IMR-90 (cell line): ENCODE data around the gene ITSN2.

Experiments
- POLR2A ChIP-seq: IDR thresholded peaks from 2 replicates; pipeline ENCODE4 v1.6.1; 2012; ENCODE audit warnings: mild to moderate bottlenecking, low read depth, low read length
- TF ChIP-seq, protein P1 (sequence below): conservative IDR thresholded peaks from 2 replicates; pipeline ENCODE4 v1.5.1; 2012; ENCODE audit warnings: mild to moderate bottlenecking, low read depth, low read length, improper control_type of control experiment
- TF ChIP-seq, protein P2 (sequence below): fragments of 150-350 bp; IDR thresholded peaks from 2 replicates; pipeline ENCODE4 v1.6.1; 2017; ENCODE audit warnings: mild to moderate bottlenecking, antibody characterized with exemption, low read length, low read depth

DNA sequence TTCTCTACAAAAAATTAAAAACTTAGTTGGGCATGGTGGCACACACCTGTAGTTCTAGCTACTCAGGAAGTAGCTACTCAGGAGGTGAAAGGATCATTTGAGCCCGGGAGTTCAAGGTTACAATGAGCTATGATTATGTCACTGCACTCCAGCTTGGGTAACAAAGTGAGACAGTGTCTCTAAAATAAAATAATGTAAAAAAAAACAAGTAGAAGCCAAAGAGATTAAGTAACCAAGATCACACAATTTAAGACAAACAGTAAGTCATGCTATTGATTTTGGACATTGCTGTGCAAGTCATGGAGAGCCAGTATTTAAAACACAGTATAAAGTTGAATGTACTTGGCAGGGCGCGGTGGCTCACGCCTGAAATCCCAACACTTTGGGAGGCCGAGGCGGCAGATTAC lies 20.5 kb downstream of the ITSN2 start:
- TF ChIP-seq, protein P1, sequence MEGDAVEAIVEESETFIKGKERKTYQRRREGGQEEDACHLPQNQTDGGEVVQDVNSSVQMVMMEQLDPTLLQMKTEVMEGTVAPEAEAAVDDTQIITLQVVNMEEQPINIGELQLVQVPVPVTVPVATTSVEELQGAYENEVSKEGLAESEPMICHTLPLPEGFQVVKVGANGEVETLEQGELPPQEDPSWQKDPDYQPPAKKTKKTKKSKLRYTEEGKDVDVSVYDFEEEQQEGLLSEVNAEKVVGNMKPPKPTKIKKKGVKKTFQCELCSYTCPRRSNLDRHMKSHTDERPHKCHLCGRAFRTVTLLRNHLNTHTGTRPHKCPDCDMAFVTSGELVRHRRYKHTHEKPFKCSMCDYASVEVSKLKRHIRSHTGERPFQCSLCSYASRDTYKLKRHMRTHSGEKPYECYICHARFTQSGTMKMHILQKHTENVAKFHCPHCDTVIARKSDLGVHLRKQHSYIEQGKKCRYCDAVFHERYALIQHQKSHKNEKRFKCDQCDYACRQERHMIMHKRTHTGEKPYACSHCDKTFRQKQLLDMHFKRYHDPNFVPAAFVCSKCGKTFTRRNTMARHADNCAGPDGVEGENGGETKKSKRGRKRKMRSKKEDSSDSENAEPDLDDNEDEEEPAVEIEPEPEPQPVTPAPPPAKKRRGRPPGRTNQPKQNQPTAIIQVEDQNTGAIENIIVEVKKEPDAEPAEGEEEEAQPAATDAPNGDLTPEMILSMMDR = no peak
- TF ChIP-seq POLR2A = no peak
- TF ChIP-seq, protein P2, sequence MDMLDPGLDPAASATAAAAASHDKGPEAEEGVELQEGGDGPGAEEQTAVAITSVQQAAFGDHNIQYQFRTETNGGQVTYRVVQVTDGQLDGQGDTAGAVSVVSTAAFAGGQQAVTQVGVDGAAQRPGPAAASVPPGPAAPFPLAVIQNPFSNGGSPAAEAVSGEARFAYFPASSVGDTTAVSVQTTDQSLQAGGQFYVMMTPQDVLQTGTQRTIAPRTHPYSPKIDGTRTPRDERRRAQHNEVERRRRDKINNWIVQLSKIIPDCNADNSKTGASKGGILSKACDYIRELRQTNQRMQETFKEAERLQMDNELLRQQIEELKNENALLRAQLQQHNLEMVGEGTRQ = no peak
